NCI-H1417 treated with DMSO at 0.1 percent for 48 hours (cell line): Measurements from ENCODE around the gene GNB1.
"Not testable (repeated sequence)": the region's sequence is repeated elsewhere in the genome, so short reads cannot be mapped to it uniquely, and the experiment has no call there.

Source experiments
- DNase-seq: peaks from one replicate; lab custom pipeline; 2025; lab: John Stamatoyannopoulos, UW

GNB1 gene

DNA sequence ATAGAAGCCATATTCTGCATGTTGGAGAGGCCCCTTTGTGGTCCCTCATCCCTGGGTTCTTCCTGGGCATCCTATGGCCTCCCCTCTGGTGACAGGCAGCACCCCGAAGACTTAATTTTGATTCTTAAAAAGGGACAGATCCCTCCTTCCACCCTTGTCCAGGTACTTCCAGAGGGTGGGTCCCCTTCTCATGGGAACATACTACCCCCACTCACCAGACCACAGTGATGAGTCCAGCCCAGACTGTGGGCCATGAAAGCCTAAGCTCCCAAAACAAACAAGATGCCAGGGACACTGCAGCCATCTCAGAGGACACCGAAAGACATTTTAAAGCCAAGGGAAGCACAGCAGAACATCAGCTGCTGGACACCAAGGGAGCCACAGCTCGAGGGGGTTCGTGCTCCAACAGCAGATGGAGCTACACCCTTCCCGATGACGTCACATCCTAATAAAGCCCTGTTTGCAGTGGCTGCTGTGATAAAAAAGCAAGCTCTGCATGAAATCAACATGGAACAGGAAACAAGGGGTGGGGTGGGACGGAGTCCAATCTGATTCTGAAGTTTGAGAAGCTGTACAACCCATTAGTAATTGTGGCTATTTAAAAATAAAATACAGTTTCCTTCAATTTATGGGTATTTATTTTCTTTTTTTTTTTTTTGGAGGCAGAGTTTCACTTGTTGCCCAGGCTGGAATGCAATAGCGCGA, 32.4 kb downstream of the GNB1 start:
- DNase-seq, result no peak

DNA sequence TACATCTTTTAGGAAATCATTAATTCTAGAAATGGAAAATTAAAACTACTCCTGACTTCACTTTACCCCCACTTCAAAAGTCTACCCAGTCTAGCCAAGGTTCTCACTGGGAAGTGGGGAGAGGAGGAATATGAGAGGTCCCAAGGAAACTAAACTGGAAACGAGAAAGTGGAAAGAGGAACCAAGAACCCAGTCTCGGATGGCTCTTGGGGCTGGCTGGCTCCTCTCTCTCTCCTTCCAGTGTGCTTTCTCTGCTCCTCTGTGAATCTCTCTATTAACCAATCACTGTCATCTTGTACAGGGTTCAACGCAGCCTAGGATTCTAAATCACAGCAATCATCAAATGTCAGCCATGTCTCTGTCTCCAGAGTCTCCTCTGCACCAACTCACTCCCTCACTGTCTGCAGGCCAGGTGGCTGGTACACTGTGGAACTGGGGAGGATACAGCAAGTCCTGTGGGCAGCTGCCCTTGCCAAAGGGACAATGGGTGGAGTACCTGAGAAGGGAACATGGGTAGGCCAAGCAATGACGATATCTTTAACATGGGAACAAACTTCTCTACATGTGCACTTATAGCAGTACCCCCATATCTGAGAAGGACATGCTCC, 33.7 kb downstream of the GNB1 start:
- no peak for DNase-seq

GRCh38 chr1:1856161-1856560, 34.7 kb downstream of the GNB1 start:
- not testable (repeated sequence) for DNase-seq

DNA sequence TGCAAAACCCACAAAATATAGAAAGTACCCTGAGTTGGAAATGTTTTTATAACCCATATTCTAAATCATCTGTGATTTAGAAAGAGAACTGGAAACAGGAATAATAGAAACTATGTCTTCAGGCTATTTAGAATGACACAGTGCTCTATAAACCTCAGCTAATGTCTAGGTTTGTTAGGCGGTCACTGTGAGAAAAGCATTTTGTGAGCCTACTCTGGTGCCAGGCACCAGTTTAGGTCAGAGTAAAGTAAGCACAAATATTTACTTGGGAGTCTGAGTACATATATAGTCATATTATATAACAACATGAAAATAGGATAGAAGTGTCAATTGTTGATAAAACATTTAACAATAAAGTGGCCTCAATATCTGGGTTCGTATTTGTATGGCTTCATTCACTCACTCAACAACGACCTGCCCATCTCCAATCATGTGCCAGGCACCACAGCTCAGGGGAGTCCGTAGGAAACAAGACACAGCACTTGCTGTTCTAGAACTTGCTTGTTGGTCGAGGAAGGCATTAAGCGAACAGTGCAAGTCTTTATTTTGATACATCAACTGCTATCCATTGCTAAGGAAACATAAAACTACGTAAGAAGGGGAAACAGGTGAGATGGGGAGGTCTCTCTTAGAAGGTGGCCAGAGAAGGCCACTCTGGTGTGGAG, 37.2 kb downstream of the GNB1 start:
- no peak for DNase-seq

DNA sequence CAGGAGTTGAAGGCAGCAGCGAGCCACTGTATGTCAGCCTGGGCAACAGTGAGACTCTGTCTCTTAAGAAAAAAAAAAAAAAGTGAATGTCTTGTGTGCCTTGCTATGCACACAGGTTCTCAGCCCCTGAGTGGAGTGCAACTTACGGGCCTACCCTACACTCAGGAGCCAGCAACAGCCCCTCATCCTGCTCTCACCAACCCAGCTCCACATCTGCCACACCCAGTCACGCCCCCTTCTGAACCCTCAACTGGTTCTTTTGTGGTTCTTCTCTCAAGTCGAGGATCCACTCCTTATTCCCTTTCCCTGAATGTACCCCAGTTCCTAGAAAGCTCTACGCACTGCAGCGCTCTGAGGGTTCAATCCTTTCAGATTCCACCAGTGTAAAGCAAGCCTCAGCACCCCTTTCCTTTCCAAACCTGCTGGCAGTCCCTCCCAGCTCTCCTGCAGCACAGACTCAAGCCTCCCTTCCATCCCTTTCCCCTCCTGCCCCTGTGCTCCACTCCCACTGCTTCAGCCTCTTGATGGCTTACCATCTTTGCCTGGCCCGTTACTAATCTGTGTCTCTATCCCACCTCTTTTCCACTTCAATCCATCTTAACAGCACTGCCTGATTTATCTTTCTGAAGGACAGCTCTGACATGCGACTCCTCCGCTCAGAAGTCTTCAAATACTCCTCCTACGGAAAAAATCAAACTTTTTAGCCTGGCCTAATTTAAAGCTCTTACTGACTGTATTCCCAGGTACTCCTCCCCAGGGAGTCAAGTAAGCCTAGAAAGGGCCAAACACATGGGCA, 38.1 kb downstream of the GNB1 start:
- DNase-seq, result no peak

GRCh38 chr1:1847890-1848289, 43.0 kb downstream of the GNB1 start:
- DNase-seq, result no peak

DNA sequence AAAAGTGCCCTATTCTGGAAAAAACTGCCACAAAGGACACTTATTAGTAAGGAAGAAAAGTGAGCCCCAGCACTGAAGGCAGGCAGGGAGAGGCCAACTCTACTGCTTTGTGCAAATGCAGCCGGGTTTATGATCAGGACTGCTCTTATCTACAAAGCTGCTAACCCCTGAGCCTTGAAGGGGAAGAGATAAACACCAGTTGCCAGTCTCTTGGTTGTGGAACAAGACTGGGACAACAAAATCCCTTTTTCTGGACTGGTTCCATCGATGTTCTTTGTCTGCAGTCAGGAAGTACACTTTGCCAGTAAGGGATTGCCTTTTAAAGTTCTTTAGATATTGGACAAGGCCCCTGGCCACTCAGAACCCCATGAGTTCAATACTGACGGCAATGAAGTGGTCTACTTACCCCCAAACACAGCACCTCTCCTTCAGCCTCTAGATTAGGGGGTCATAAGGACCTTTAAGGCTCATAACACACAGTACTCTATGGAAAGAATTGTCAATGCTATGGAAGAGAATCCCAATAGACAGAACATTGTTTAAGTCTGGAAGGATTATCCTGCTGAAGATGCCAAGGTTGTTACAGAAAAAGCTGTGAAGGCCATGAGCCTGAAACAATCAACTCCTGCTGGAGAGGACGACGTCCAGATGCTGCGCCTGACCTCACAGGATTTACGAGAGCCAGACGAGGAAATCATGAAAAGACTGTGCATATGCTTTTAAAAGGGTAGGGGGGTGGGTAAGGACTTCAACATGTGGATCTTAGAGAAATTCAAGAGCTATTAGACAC, 43.6 kb downstream of the GNB1 start:
- no peak for DNase-seq

DNA sequence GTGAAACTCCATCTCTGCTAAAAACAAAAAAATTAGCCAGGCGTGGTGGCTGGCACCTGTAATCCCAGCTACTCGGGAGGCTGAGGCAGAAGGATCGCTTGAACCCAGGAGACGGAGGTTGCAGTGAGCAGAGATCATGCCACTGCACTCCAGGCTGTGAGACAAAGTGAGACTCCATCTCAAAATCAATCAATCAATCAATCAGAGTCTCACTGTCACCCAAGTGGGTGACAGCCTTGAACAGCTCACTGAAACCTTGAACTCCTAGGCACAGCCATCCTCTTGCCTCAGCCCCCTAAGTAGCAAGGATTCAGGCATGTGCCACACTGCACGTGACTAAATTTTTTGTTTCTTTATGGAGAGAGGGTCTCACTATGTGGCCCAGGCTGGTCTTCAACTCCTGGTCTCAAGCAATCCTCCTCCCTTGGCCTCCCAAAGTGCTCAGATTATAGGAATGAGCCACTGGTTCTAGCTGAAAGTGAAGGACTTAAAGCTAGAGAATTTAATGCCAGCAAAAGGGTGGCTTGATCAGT, 44.4 kb downstream of the GNB1 start:
- DNase-seq, result no peak

GRCh38 chr1:1842360-1843146, 48.3 kb downstream of the GNB1 start:
- no peak for DNase-seq

DNA sequence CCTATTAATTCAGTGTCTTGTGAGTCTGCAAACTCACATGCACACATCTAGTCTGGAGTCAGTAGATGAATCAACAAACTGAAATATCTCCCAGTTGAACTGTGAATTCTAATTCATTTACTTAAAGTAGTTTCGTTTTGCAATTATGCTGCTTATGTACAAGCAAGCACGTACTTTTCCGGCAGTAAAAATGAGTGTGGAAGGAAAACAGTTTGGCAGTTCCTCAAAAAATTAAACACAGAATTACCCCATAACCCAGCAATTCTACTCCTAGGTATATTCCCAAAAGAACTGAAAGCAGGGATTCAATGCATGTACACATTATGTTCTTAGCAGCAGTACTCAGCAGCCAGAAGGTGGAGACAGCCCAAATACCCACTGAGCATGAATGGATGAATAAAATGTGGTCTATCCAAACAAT, 49.3 kb downstream of the GNB1 start:
- DNase-seq, result no peak

- no peak for DNase-seq
Observed at GRCh38 chr1:1839311-1839965, 51.4 kb downstream of the GNB1 start.

GRCh38 chr1:1836119-1836518, 54.8 kb downstream of the GNB1 start:
- no peak for DNase-seq

GRCh38 chr1:1835546-1835945, 55.3 kb downstream of the GNB1 start:
- no peak for DNase-seq

DNA sequence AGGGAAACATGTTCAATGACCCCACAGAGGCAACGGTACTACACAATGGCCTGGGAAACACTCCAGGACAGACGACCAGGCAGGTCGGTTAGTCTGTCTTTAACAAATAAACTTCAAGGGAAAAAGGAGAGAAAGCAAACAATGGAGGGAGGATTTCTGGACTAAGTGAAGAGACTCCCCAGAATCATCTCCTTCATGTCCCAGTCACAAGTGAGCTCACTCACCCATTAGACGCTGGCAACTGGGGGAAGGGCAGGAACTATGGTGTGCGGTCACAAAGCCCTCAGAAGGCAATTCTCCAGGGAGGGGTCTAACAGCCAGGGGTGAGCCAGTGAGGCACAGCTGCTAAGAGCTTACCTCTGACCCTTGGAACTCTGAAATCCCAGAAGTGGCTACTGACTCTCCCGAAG, 57.0 kb downstream of the GNB1 start:
- DNase-seq, result no peak

DNA sequence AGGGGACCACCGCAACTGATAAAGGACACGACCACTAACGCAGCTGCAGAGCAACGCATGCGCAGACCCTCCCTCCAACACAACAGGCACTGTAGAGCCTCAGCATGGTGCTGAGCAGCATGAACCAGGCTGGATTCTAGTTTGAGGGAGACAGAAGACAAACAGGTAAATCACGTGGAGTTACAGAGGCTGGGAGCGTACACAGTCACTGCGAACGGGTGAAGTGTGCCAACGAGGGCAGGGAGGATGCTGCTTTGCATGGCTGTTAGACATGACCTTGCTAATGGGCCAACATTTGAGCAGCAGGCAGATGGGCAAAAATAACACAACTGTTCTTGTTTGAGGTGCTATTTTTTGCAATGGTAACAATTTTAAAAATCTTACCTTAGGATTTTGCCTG, 57.4 kb downstream of the GNB1 start:
- no peak for DNase-seq

GRCh38 chr1:1832820-1833219, 58.1 kb downstream of the GNB1 start:
- DNase-seq, result no peak

GRCh38 chr1:1832166-1832565, 58.7 kb downstream of the GNB1 start:
- no peak for DNase-seq

GRCh38 chr1:1827089-1827848, 63.6 kb downstream of the GNB1 start:
- no peak for DNase-seq

GRCh38 chr1:1826356-1827088, 64.4 kb downstream of the GNB1 start:
- no peak for DNase-seq
